ENCODE data around the gene PPFIA1.
"Not testable (repeated sequence)": the region's sequence is repeated elsewhere in the genome, so short reads cannot be mapped to it uniquely, and the experiment has no call there.

Gene PPFIA1

GRCh38 chr11:70325824-70326223 lies 55.3 kb downstream of the PPFIA1 start:
- DNase-seq (ENCODE audit: low read depth) = no peak

GRCh38 chr11:70326365-70326811 lies 55.9 kb downstream of the PPFIA1 start:
- DNase-seq (ENCODE audit: low read depth) = no peak

GRCh38 chr11:70326833-70327232 lies 56.3 kb downstream of the PPFIA1 start:
- DNase-seq (ENCODE audit: low read depth) = no peak

DNA sequence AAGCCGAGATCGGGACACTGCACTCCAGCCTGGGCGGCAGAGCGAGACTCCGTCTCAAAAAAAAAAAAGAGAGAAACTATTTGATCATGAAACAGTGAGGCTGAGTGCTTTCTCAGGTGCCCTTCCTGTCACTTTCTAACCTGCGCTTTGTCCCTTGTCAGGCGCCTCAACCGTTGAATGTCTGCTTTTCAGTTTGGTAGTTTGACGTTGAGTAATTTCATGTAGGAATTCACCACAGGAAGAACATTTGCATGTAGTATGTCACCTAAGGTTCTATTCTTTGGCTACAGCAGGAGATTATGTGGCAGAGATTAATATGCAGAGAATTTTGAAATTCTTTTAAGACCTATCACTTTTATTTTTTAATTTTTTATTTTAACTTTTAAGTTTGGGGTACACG lies 57.2 kb downstream of the PPFIA1 start:
- no peak for DNase-seq (ENCODE audit: low read depth)

DNA sequence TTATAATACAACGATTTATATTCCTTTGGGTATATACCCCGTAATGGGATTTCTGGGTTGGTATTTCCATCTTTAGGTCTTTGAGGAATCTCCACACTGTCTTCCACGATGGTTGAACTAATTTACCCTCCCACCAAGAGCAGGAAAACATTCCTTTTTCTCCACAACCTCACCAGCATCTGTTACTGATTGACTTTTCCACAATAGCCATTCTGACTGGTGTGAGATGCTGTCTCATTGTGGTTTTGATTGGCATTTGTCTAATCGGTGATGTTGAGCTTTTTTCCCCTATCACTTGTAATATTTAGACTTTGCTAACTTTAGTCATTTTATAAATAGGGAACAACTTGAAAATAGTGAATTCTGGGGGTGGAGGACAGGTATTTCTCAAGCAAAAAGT lies 58.1 kb downstream of the PPFIA1 start:
- no peak for DNase-seq (ENCODE audit: low read depth)

DNA sequence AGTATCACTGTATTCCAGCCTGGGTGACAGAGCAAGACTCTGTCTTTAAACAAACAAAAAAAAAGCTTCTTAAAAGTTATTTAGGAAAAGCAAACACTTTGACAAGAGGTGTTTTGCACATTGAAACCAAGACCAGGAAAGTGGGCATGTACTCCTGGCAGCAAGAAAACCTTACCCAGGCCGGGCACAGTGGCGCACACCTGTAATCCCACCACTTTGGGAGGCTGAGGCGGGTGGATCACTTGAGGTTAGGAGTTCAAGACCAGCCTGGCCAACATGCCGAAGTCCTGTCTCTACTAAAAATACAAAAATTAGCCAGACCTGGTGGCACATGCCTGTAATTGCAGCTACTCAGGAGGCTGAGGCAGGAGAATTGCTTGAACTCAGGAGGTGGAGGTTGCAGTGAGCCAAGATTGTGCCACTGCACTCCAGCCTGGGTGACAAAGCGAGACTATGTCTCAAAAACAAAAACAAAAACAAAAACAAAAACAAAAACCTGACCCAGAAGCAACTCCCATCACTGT lies 60.9 kb downstream of the PPFIA1 start:
- DNase-seq (ENCODE audit: low read depth) = not testable (repeated sequence)

DNA sequence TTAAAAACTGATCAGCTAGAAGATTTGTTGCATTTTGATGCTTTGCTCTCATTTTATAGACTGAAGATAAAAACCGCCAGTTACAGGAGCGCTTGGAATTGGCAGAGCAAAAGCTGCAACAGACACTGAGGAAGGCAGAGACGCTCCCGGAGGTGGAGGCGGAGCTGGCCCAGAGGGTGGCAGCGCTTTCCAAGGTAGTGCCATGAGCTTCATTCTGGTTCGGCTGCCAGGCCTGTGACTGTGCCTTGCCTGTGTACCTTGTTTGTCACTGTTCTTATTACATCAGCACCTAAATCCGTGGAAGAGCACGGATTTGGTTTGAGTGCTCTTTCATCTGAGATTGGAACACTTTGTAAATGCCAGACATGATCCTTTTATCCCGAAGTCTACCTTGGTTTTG lies 61.4 kb downstream of the PPFIA1 start:
- no peak for DNase-seq (ENCODE audit: low read depth)

GRCh38 chr11:70332567-70332966 lies 62.1 kb downstream of the PPFIA1 start:
- DNase-seq (ENCODE audit: low read depth) = no peak

GRCh38 chr11:70333261-70333660 lies 62.8 kb downstream of the PPFIA1 start:
- no peak for DNase-seq (ENCODE audit: low read depth)

GRCh38 chr11:70334351-70334995 lies 64.0 kb downstream of the PPFIA1 start:
- no peak for DNase-seq (ENCODE audit: low read depth)

DNA sequence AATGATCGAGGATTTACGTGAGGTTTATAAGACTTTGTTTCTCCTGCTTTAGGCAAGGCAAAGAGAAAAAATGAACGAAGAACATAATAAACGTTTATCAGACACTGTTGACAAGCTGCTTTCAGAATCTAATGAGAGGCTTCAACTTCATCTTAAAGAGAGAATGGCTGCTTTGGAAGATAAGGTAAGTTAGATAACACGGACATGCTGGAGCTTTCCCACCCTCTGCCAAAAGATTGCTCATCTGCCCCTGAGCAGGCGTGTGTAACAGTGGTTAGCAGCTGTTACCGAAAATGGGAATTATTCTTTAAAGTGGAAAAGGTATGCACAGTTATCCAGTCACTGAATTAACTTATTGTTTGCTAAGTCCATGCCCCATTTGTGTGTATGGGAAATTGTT lies 65.0 kb downstream of the PPFIA1 start:
- no peak for DNase-seq (ENCODE audit: low read depth)

- no peak for DNase-seq (ENCODE audit: low read depth)
Measured at GRCh38 chr11:70338594-70338993, 68.1 kb downstream of the PPFIA1 start.

DNA sequence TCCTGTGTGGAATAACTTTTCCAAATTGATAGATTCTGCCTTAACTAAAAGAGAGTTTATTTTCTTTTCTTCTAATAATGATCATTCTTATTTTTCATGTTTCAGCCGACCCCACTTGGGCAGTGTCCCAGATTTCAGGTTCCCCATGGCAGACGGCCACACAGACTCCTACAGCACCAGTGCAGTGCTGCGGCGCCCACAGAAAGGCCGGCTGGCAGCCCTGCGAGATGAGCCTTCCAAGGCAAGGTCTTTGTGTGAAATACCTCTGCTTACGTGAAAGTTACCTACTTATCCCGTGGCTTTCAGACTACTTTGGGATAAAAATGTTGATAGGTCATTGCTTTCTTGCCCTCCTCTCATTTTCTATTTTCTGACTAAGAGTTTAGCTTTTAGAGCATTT lies 68.6 kb downstream of the PPFIA1 start:
- DNase-seq (ENCODE audit: low read depth) = no peak

- no peak for DNase-seq (ENCODE audit: low read depth)
Measured at GRCh38 chr11:70341881-70342429, 71.5 kb downstream of the PPFIA1 start.

- DNase-seq (ENCODE audit: low read depth) = no peak
Measured at GRCh38 chr11:70343636-70344035, 73.1 kb downstream of the PPFIA1 start.

- no peak for DNase-seq (ENCODE audit: low read depth)
Measured at GRCh38 chr11:70348191-70348590, 77.7 kb downstream of the PPFIA1 start.

DNA sequence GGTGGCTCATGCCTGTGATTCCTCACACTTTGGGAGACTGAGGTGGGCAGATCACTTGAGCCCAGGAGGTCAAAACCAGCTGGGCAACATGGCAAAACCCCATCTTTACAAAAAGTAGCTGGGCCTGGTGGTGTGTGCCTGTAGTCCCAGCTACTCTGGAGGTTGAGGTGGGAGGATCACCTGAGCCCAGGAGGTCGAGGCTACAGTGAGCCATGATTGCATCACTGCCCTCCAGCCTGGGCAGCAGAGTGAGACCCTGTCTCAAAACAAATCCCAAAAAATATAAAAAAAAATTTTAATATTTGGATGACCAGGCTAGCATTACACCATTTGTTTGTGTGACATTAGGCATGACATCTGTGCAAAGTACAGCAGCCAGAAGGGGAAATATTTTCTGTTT lies 78.1 kb downstream of the PPFIA1 start:
- no peak for DNase-seq (ENCODE audit: low read depth)

DNA sequence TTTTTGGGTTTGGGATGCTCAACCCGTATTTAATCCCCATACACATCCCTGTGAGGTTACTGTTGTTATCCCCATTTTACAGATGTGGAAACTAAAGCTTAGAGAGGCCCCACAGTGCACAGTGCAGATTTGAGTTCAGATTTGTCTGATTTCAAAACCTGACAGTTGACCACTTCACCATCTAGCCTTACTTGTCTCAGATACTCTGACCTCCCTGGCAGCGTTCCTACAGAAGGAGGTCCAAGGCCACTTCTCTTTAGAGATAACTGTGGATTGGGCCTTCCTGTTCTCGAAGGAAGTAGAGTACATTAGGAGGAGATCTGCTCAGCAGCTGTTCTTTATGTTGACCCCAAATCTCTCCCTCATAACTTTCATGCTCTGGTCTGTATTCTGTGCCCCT lies 81.2 kb downstream of the PPFIA1 start:
- no peak for DNase-seq (ENCODE audit: low read depth)

DNA sequence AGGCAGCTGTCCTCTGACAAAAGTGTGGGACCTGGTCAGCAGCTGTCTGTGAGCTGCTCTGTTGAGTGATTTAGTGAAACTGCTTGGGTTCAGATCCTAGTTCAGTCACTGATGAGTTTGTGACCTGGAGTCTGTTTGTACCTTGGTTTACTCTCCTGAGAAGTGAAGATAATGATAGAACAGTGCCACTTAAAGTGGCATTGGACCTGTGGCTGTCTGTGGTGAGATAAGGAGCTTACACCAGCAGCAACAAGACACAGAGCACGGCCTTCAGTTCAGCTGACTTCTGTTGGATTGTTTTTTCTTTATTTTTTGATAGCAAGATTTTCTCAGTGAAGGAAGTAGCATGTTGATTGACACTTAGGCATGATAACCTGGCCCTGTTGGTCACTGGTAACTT lies 81.6 kb downstream of the PPFIA1 start:
- DNase-seq (ENCODE audit: low read depth) = no peak

GRCh38 chr11:70352601-70353000 lies 82.1 kb downstream of the PPFIA1 start:
- DNase-seq (ENCODE audit: low read depth) = no peak

- no peak for DNase-seq (ENCODE audit: low read depth)
Measured at GRCh38 chr11:70353329-70353728, 82.8 kb downstream of the PPFIA1 start.

GRCh38 chr11:70353900-70354568 lies 83.5 kb downstream of the PPFIA1 start:
- no peak for DNase-seq (ENCODE audit: low read depth)

DNA sequence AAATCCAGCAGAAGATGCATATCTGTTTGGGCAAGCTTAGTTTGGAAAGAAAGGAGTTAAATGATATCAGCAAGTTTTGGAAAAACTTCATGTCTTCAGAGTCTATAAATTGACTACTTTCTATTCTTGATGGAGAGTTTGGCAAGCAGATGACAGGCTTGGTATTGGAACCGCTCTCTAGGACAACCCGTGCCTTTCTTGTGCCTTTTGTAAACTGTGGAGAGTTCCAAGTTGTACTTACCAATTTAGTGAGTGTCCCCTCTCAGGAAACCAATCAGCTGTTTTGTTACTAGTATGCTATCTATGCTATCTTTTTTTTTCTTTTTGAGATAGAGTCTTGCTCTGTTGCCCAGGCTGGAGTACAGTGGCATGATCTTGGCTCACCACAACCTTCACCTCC lies 84.1 kb downstream of the PPFIA1 start:
- DNase-seq (ENCODE audit: low read depth) = no peak

Data from activated T-cell treated with anti-CD3 and anti-CD28 coated beads for 1 hour (primary cell).